Neural progenitor cell (in vitro differentiated cells): Measurements from ENCODE around the gene RAD51B. TPM values are rescaled to one million over a fixed set of nuclear protein-coding genes. Genes with fewer than 3 reads are reported as not detected.
"Not testable (repeated sequence)": the region's sequence is repeated elsewhere in the genome, so short reads cannot be mapped to it uniquely, and the experiment has no call there.

Experiments used
- DNase-seq: peaks from one replicate; pipeline ENCODE4 v3.0.0-alpha.2; 2016; ENCODE audit warnings: low spot score
- H2AFZ ChIP-seq: fragments of 200-600 bp; sonication (generic); replicated peaks from 2 replicates; pipeline ENCODE4 v1.6.1; 2016; ENCODE audit warnings: antibody characterized with exemption
- H3F3A ChIP-seq: fragments of 200-600 bp; sonication (generic); 2 replicates; pipeline ENCODE4 v1.6.1; 2016; ENCODE audit warnings: antibody characterized with exemption, low read depth
- H3K27ac ChIP-seq: fragments of 200-600 bp; sonication (generic); 2 replicates; pipeline ENCODE4 v1.5.1; 2016; ENCODE audit warnings: mild to moderate bottlenecking
- H3K27me3 ChIP-seq: fragments of 200-600 bp; sonication (generic); 2 replicates; pipeline ENCODE4 v1.6.1; 2016; ENCODE audit warnings: mild to moderate bottlenecking, moderate library complexity
- H3K36me3 ChIP-seq: fragments of 200-600 bp; sonication (generic); 2 replicates; pipeline ENCODE4 v1.5.1; 2016
- H3K4me1 ChIP-seq: fragments of 200-600 bp; sonication (generic); 2 replicates; pipeline ENCODE4 v1.6.1; 2016; ENCODE audit warnings: mixed run types
- H3K4me2 ChIP-seq: fragments of 200-600 bp; sonication (generic); 2 replicates; pipeline ENCODE4 v1.6.1; 2016
- H3K4me3 ChIP-seq: fragments of 200-600 bp; sonication (generic); 2 replicates; pipeline ENCODE4 v1.5.1; 2016
- H3K79me2 ChIP-seq: fragments of 200-600 bp; sonication (generic); 2 replicates; pipeline ENCODE4 v1.6.1; 2016; ENCODE audit warnings: low read depth
- H3K9ac ChIP-seq: fragments of 200-600 bp; sonication (generic); 2 replicates; pipeline ENCODE4 v1.6.1; 2016
- H3K9me3 ChIP-seq: fragments of 200-600 bp; sonication (generic); 2 replicates; pipeline ENCODE4 v1.5.1; 2016; ENCODE audit warnings: low read depth
- H4K20me1 ChIP-seq: fragments of 200-600 bp; sonication (generic); 2 replicates; pipeline ENCODE4 v1.6.1; 2016; ENCODE audit warnings: low read depth
- H3K27ac Mint-ChIP-seq: 3 replicates; pipeline ENCODE4 v1.8.0; 2021; ENCODE audit warnings: mixed read lengths
- H3K27me3 Mint-ChIP-seq: 2 replicates; pipeline ENCODE4 v1.8.0; 2022; ENCODE audit warnings: low read depth, mild to moderate bottlenecking, inconsistent platforms, moderate library complexity, mixed read lengths; ENCODE audit not compliant: insufficient read depth
- H3K36me3 Mint-ChIP-seq: 3 replicates; pipeline ENCODE4 v1.8.0; 2021; ENCODE audit warnings: mixed read lengths
- H3K4me1 Mint-ChIP-seq: 3 replicates; pipeline ENCODE4 v1.8.0; 2021; ENCODE audit warnings: mixed read lengths
- H3K4me3 Mint-ChIP-seq: 3 replicates; pipeline ENCODE4 v1.8.0; 2021; ENCODE audit warnings: mild to moderate bottlenecking, moderate library complexity, mixed read lengths
- H3K9me3 Mint-ChIP-seq: 3 replicates; pipeline ENCODE4 v1.8.0; 2020; ENCODE audit warnings: mixed read lengths
- EZH2 ChIP-seq: fragments of 200-600 bp; sonication (generic); IDR thresholded peaks from 2 replicates; pipeline ENCODE4 v1.6.1; 2017; ENCODE audit warnings: antibody characterized with exemption, mild to moderate bottlenecking, moderate library complexity
- EZH2phosphoT487 ChIP-seq: fragments of 200-600 bp; sonication (generic); IDR thresholded peaks from 2 replicates; pipeline ENCODE4 v1.6.1; 2017; ENCODE audit warnings: antibody characterized with exemption
- total RNA-seq: library from RNA; depleted of rRNA; stranded (reverse); fragments of >200 nt; gene quantifications from 2 replicates; pipeline ENCODE4 v1.2.3, GENCODE V29; 2015; ENCODE audit warnings: low replicate concordance
- TF ChIP-seq, protein P1 (sequence below): fragments of 200-600 bp; sonication (generic); IDR thresholded peaks from 2 replicates; pipeline ENCODE4 v1.5.1; 2017; ENCODE audit warnings: antibody characterized with exemption, mild to moderate bottlenecking

The RAD51B gene
- total RNA-seq, 1 donor from 2014 or later, result 50.5 TPM

GRCh38 chr14:67984274-67984673, 164.7 kb downstream of the RAD51B start:
- H3K36me3 ChIP-seq, result no peaks in the 10 kb centered on the region
- no peak overlapping the region for H2AFZ ChIP-seq
- no peaks in the 10 kb centered on the region for H4K20me1 ChIP-seq
- Mint-ChIP-seq H3K36me3 (no peaks in the 10 kb centered on the region), H3K27ac (no peak overlapping the region), H3K4me3 (no peak overlapping the region), H3K4me1 (no peaks in the 10 kb centered on the region), H3K27me3 (peaks cover 2% of the 10 kb centered on the region), H3K9me3 (no peaks in the 10 kb centered on the region)
- DNase-seq, result no peak
- no peaks in the 10 kb centered on the region for H3K27me3 ChIP-seq
- H3K4me2 ChIP-seq, result no peak overlapping the region
- TF ChIP-seq, protein P1, sequence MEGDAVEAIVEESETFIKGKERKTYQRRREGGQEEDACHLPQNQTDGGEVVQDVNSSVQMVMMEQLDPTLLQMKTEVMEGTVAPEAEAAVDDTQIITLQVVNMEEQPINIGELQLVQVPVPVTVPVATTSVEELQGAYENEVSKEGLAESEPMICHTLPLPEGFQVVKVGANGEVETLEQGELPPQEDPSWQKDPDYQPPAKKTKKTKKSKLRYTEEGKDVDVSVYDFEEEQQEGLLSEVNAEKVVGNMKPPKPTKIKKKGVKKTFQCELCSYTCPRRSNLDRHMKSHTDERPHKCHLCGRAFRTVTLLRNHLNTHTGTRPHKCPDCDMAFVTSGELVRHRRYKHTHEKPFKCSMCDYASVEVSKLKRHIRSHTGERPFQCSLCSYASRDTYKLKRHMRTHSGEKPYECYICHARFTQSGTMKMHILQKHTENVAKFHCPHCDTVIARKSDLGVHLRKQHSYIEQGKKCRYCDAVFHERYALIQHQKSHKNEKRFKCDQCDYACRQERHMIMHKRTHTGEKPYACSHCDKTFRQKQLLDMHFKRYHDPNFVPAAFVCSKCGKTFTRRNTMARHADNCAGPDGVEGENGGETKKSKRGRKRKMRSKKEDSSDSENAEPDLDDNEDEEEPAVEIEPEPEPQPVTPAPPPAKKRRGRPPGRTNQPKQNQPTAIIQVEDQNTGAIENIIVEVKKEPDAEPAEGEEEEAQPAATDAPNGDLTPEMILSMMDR, result no peak
- TF ChIP-seq EZH2phosphoT487 (no peak), EZH2 (no peak)
- no peaks in the 10 kb centered on the region for H3K79me2 ChIP-seq
- no peaks in the 10 kb centered on the region for H3F3A ChIP-seq
- no peaks in the 10 kb centered on the region for H3K4me1 ChIP-seq
- H3K9me3 ChIP-seq, result no peaks in the 10 kb centered on the region
- H3K9ac ChIP-seq, result no peak overlapping the region
- H3K27ac ChIP-seq, result no peak overlapping the region
- no peak overlapping the region for H3K4me3 ChIP-seq

DNA sequence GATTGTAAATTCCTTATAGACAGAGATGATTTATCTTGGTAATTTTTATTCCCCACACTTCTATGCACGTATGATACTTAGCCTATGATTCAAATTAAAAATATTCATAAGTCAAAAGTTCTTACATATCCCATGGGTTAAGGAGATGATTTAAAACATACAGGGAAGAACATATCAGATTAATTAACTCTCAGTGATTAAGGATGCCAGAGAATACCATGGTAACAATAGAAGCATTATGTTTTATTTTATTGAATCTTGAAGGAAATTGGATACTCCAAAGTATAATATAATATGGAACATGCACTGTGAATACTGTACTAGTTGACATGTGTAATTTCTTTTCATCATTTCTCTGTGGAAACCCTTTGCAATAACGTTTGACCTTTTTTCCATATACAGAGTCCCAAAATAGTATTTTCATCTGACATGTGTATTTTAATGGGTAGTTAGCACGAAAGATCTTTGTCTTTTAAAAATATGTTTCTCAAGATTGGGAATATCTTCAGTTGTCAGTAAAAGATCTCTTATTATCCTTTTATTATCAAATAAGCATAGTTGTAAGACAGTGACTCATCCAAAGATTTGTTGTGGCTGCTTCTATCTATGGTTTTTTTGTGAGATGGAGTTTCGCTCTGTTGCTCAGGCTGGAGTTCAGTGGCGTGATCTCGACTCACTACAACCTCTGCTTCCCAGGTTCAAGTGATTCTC, 166.7 kb downstream of the RAD51B start:
- peaks cover 2% of the 10 kb centered on the region for H3K27me3 Mint-ChIP-seq
- no peak overlapping the region for H3K27ac Mint-ChIP-seq
- H3K9ac ChIP-seq, result no peak overlapping the region
- H3K27ac ChIP-seq, result no peak overlapping the region
- H3K36me3 ChIP-seq, result no peaks in the 10 kb centered on the region
- no peaks in the 10 kb centered on the region for H3K9me3 ChIP-seq
- no peaks in the 10 kb centered on the region for H3K4me1 ChIP-seq
- TF ChIP-seq, protein P1, result no peak
- no peak for TF ChIP-seq EZH2phosphoT487
- no peak overlapping the region for H3K4me3 ChIP-seq
- H4K20me1 ChIP-seq, result no peaks in the 10 kb centered on the region
- DNase-seq, result no peak
- H3K79me2 ChIP-seq, result no peaks in the 10 kb centered on the region
- H3K4me2 ChIP-seq, result no peak overlapping the region
- H3K4me1 Mint-ChIP-seq, result no peaks in the 10 kb centered on the region
- H3K9me3 Mint-ChIP-seq, result no peaks in the 10 kb centered on the region
- no peaks in the 10 kb centered on the region for H3K27me3 ChIP-seq
- H2AFZ ChIP-seq, result no peak overlapping the region
- H3F3A ChIP-seq, result no peaks in the 10 kb centered on the region
- no peaks in the 10 kb centered on the region for H3K36me3 Mint-ChIP-seq
- no peak overlapping the region for H3K4me3 Mint-ChIP-seq

DNA sequence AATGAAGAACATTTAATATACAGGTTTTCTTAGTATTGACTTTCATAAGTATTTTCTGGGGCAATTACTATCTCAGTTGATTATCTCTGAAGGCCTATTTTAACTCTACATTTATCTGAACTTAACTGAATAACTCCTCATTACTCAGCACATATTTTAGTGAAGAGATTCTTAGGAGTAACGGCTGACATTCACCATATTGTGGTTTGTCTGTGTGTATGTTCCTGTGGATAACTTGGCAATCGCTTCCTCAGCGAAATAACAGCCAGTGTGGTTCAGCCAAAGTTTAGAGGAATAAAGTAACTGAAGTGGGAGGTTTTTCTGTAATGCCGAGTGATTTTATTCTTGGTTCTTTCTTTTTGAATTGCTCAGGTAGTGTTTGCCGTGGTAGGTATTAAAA, 168.0 kb downstream of the RAD51B start:
- no peak for DNase-seq
- no peak overlapping the region for H3K4me3 Mint-ChIP-seq
- Histone ChIP-seq H3K27me3 (no peaks in the 10 kb centered on the region), H4K20me1 (no peaks in the 10 kb centered on the region), H3K79me2 (no peaks in the 10 kb centered on the region), H3K4me3 (no peak overlapping the region), H3K9ac (no peak overlapping the region), H3K4me2 (no peak overlapping the region), H3K9me3 (no peaks in the 10 kb centered on the region), H3K4me1 (no peaks in the 10 kb centered on the region), H2AFZ (no peak overlapping the region), H3F3A (no peaks in the 10 kb centered on the region), H3K36me3 (no peaks in the 10 kb centered on the region), H3K27ac (no peak overlapping the region)
- no peak for TF ChIP-seq EZH2phosphoT487
- TF ChIP-seq EZH2, result no peak
- TF ChIP-seq, protein P1, result no peak
- H3K27me3 Mint-ChIP-seq, result peaks cover 2% of the 10 kb centered on the region
- H3K9me3 Mint-ChIP-seq, result no peaks in the 10 kb centered on the region
- H3K27ac Mint-ChIP-seq, result no peak overlapping the region
- no peaks in the 10 kb centered on the region for H3K36me3 Mint-ChIP-seq
- no peaks in the 10 kb centered on the region for H3K4me1 Mint-ChIP-seq

DNA sequence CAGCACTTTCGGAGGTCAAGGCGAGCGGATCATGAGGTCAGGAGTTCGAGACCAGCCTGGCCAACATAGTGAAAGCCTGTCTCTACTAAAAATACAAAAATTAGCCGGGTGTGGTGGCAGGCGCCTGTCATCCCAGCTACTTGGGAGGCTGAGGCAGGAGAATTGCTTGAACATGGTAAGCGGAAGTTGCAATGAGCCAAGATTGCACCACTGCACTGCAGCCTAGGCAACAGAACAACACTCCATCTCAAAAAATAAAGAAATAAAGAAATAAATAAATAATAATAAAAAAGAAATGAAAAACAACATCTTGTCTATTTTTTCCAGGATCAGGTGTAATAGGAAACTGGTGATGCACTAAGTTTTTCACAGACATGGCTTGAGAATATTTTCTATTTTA, 168.6 kb downstream of the RAD51B start:
- not testable (repeated sequence) for H3K4me1 ChIP-seq, H3K9me3 ChIP-seq, H3K4me2 ChIP-seq, H3K4me1 Mint-ChIP-seq, H4K20me1 ChIP-seq, H3K9ac ChIP-seq, H3K27me3 ChIP-seq, DNase-seq, H2AFZ ChIP-seq, H3K27me3 Mint-ChIP-seq, H3K4me3 ChIP-seq, H3K9me3 Mint-ChIP-seq, H3K27ac ChIP-seq, H3K36me3 ChIP-seq, H3K27ac Mint-ChIP-seq, H3K4me3 Mint-ChIP-seq, H3F3A ChIP-seq, H3K79me2 ChIP-seq, H3K36me3 Mint-ChIP-seq
